Astrocyte (in vitro differentiated cells and primary cell): ENCODE results near the gene TSPEAR. TPM values are rescaled to one million over a fixed set of nuclear protein-coding genes. Genes with fewer than 3 reads are reported as not detected.

Source experiments
- DNase-seq: peaks from one replicate; pipeline ENCODE4 v3.0.0-alpha.2; 2010; ENCODE audit warnings: low read depth
- FAIRE-seq: peaks from 2 replicates; lab custom pipeline; 2011; peaks lifted over from hg19 to GRCh38; lab: Jason Lieb, UNC
- H2AFZ ChIP-seq: 2 replicates; pipeline ENCODE4 v1.6.0; 2012; ENCODE audit warnings: low read depth, low read length, inconsistent platforms
- H3K27ac ChIP-seq: 2 replicates; pipeline ENCODE4 v1.5.1; 2011; ENCODE audit warnings: low read depth, low read length, inconsistent platforms
- H3K27me3 ChIP-seq: 2 replicates; pipeline ENCODE4 v1.6.0; 2011; ENCODE audit warnings: low read length, inconsistent platforms; ENCODE audit not compliant: insufficient read depth
- H3K36me3 ChIP-seq: 2 replicates; pipeline ENCODE4 v1.5.1; 2011; ENCODE audit warnings: low read length, inconsistent platforms; ENCODE audit not compliant: insufficient read depth
- H3K4me1 ChIP-seq: 2 replicates; pipeline ENCODE4 v1.5.1; 2011; ENCODE audit warnings: low read length, inconsistent platforms; ENCODE audit not compliant: insufficient read depth
- H3K4me2 ChIP-seq: 2 replicates; pipeline ENCODE4 v1.6.0; 2012; ENCODE audit warnings: low read length, inconsistent platforms
- H3K4me3 ChIP-seq: 2 replicates; pipeline ENCODE4 v1.5.1; 2011; ENCODE audit warnings: low read depth, mild to moderate bottlenecking, low read length, inconsistent platforms; ENCODE audit not compliant: insufficient read depth
- H3K79me2 ChIP-seq: 2 replicates; pipeline ENCODE4 v1.6.0; 2012; ENCODE audit warnings: mild to moderate bottlenecking, low read length, inconsistent platforms; ENCODE audit not compliant: insufficient read depth
- H3K9ac ChIP-seq: 2 replicates; pipeline ENCODE4 v1.6.0; 2012; ENCODE audit warnings: mild to moderate bottlenecking, low read length, inconsistent platforms
- H3K9me3 ChIP-seq: 2 replicates; pipeline ENCODE4 v1.5.1; 2012; ENCODE audit warnings: low read depth, mild to moderate bottlenecking, low read length, inconsistent platforms; ENCODE audit not compliant: insufficient read depth
- H4K20me1 ChIP-seq: 2 replicates; pipeline ENCODE4 v1.6.0; 2012; ENCODE audit warnings: low read length, inconsistent platforms; ENCODE audit not compliant: insufficient read depth
- H3K27ac Mint-ChIP-seq: one replicate; pipeline ENCODE4 v1.8.0; 2021; ENCODE audit warnings: mild to moderate bottlenecking, mixed read lengths; ENCODE audit not compliant: unreplicated experiment
- H3K27me3 Mint-ChIP-seq: one replicate; pipeline ENCODE4 v1.8.0; 2021; ENCODE audit warnings: low read depth, mixed read lengths; ENCODE audit not compliant: unreplicated experiment
- H3K36me3 Mint-ChIP-seq: one replicate; pipeline ENCODE4 v1.8.0; 2021; ENCODE audit warnings: low read depth, mixed read lengths; ENCODE audit not compliant: unreplicated experiment
- H3K4me1 Mint-ChIP-seq: one replicate; pipeline ENCODE4 v1.8.0; 2021; ENCODE audit warnings: low read depth, mixed read lengths; ENCODE audit not compliant: unreplicated experiment
- H3K4me3 Mint-ChIP-seq: one replicate; pipeline ENCODE4 v1.8.0; 2021; ENCODE audit warnings: mild to moderate bottlenecking, moderate library complexity, mixed read lengths; ENCODE audit not compliant: unreplicated experiment
- H3K9me3 Mint-ChIP-seq: one replicate; pipeline ENCODE4 v1.8.0; 2021; ENCODE audit warnings: mild to moderate bottlenecking, mixed read lengths; ENCODE audit not compliant: unreplicated experiment
- CTCF ChIP-seq: IDR thresholded peaks from 2 replicates; pipeline ENCODE4 v1.5.1; 2011; ENCODE audit warnings: low read depth, mild to moderate bottlenecking, inconsistent platforms, low read length, moderate library complexity; ENCODE audit not compliant: insufficient read depth
- EZH2 ChIP-seq: IDR thresholded peaks from 2 replicates; pipeline ENCODE4 v1.6.1; 2012; ENCODE audit warnings: mild to moderate bottlenecking, low read length, inconsistent platforms; ENCODE audit not compliant: insufficient read depth
- total RNA-seq: library from RNA; stranded (reverse); gene quantifications from 2 replicates; pipeline ENCODE4 v1.2.1, GENCODE V29; 2021

Gene TSPEAR
- total RNA-seq, 1 donor from 2014 or later: not detected

DNA sequence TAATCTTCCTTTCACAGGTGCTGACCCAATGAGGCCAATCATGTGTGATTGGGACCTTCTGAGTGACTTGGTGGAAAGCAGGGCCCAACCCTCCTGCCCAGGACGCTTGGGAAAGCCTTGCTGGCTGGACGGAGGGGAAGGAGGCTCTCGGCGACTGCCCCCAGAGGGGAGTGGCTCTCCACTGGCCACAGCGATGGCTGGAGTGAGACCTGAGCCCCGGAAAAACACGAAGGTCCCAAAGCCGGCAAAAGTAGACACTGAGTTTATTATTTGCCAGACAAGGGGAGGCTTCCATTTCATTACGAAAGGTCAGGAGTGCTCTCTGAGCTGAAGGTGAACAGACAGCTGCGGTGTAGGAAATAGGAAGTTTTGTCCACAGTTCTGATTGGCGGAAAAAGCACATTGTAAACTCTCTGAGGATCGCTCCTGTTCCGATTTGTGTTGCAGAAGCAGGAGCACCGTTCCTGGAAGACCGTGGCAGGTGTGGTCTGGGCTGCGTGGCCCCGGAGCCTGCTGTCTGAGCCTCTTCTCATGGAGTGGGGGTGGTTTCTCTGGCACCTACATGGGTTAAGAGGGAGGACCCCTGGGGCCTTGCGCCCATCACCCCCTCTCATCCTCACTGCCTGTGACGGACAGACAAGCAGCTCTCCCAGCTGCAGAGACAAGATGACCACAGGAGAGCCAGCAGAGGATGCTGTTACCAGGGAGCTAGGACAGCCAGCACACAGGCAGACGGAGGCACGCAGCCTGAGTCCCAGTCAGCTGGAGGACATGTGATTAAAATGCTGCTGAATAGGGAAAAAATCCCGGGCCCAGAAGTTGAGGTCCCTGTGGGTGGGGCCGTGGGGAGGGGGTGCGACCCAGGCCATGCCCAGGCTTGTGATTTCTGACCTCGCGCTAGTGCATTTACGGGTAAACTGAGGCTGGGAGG lies 212.8 kb downstream of the TSPEAR start:
- Histone ChIP-seq H4K20me1 (no peaks in the 10 kb centered on the region), H3K36me3 (no peaks in the 10 kb centered on the region), H3K4me2 (no peak overlapping the region), H3K9ac (no peak overlapping the region), H3K27me3 (peaks cover 5% of the 10 kb centered on the region), H3K4me1 (no peaks in the 10 kb centered on the region), H3K79me2 (no peaks in the 10 kb centered on the region), H3K9me3 (peaks cover 5% of the 10 kb centered on the region), H3K27ac (no peak overlapping the region), H3K4me3 (no peak overlapping the region), H2AFZ (no peak overlapping the region)
- FAIRE-seq (no peak), DNase-seq (no peak)
- peaks cover 9% of the 10 kb centered on the region for H3K9me3 Mint-ChIP-seq
- H3K27me3 Mint-ChIP-seq: peaks cover 29% of the 10 kb centered on the region
- TF ChIP-seq CTCF: no peak
- no peak for TF ChIP-seq EZH2
- no peaks in the 10 kb centered on the region for H3K4me1 Mint-ChIP-seq
- H3K36me3 Mint-ChIP-seq: peaks cover 3% of the 10 kb centered on the region
- H3K27ac Mint-ChIP-seq: no peak overlapping the region
- no peak overlapping the region for H3K4me3 Mint-ChIP-seq

GRCh38 chr21:44497703-44498126 lies 213.7 kb downstream of the TSPEAR start:
- TF ChIP-seq CTCF (no peak), EZH2 (no peak)
- Histone ChIP-seq H3K36me3 (no peaks in the 10 kb centered on the region), H3K27me3 (peaks cover 5% of the 10 kb centered on the region), H3K4me1 (no peaks in the 10 kb centered on the region), H3K79me2 (no peaks in the 10 kb centered on the region), H3K4me3 (no peak overlapping the region), H2AFZ (no peak overlapping the region), H3K4me2 (no peak overlapping the region), H3K27ac (no peak overlapping the region), H3K9ac (no peak overlapping the region), H3K9me3 (peaks cover 13% of the 10 kb centered on the region), H4K20me1 (no peaks in the 10 kb centered on the region)
- H3K27me3 Mint-ChIP-seq: peaks cover 29% of the 10 kb centered on the region
- H3K9me3 Mint-ChIP-seq: peaks cover 18% of the 10 kb centered on the region
- FAIRE-seq (no peak), DNase-seq (no peak)
- H3K4me3 Mint-ChIP-seq: no peak overlapping the region
- H3K36me3 Mint-ChIP-seq: peaks cover 3% of the 10 kb centered on the region
- peak overlapping the region; percentile 23 for H3K27ac Mint-ChIP-seq
- H3K4me1 Mint-ChIP-seq: no peaks in the 10 kb centered on the region
